ENCODE results near the gene SBF1. TPM values are rescaled to one million over a fixed set of nuclear protein-coding genes. Genes with fewer than 3 reads are reported as not detected.

The SBF1 gene
- total and polyA plus RNA-seq, 4 donors, result 8.3 to 37.6 (median 16.4) TPM

GRCh38 chr22:50485221-50486131, 10.6 kb upstream of the SBF1 start:
- TF ChIP-seq GABPA (IDR thresholded peaks at IDR 0.05 in 1 of 2, conservative IDR thresholded peaks at IDR 0.05 in 1 of 2), result no peak
- peak in 1 of 2 donors; percentile 19 for TF ChIP-seq RXRA (IDR thresholded peaks at IDR 0.05)
- TF ChIP-seq HNF4A (conservative IDR thresholded peaks at IDR 0.05), result peak in 1 of 2 donors; percentile 4
- DNase-seq (ENCODE audit: low spot score), result no peak
- H3K9me3 ChIP-seq (ENCODE audit: control insufficient read depth in 4 of 4, low read length in 3 of 4), result no peaks in the 10 kb centered on the region
- 60% methylated on average over 29 of the region's 29 CpGs for WGBS
- no peaks in the 10 kb centered on the region for H3K36me3 ChIP-seq (ENCODE audit: control insufficient read depth in 4 of 4, insufficient read depth in 3 of 4, low read depth in 1 of 4, low read length in 3 of 4)
- no peak overlapping the region for H3K4me3 ChIP-seq (ENCODE audit: low read depth in 1 of 3, low read length in 3 of 3)
- H3K9ac ChIP-seq (ENCODE audit: low read depth in 1 of 2, low read length in 2 of 2), result no peak overlapping the region
- H3K27ac ChIP-seq (ENCODE audit: low read depth in 1 of 2, low read length in 2 of 2), result no peak overlapping the region
- peaks cover 0 to 27% (median 8%) of the 10 kb centered on the region in 4 donors for H3K4me1 ChIP-seq (ENCODE audit: control insufficient read depth in 4 of 4, insufficient read depth in 4 of 4, low read length in 3 of 4)
- H3K27me3 ChIP-seq (ENCODE audit: control insufficient read depth in 4 of 4, insufficient read depth in 4 of 4, low read length in 3 of 4), result no peaks in the 10 kb centered on the region

GRCh38 chr22:50483977-50484853, 9.4 kb upstream of the SBF1 start:
- H3K36me3 ChIP-seq (ENCODE audit: control insufficient read depth in 4 of 4, insufficient read depth in 3 of 4, low read depth in 1 of 4, low read length in 3 of 4), result no peaks in the 10 kb centered on the region
- WGBS, result 82% methylated on average over 31 of the region's 31 CpGs
- TF ChIP-seq RAD21 (IDR thresholded peaks at IDR 0.05) (no peak), NR2F2 (IDR thresholded peaks at IDR 0.05) (no peak), GABPA (IDR thresholded peaks at IDR 0.05 in 1 of 2, conservative IDR thresholded peaks at IDR 0.05 in 1 of 2) (no peak), SP1 (IDR thresholded peaks at IDR 0.05) (no peak), JUND (IDR thresholded peaks at IDR 0.05) (no peak), FOXA2 (IDR thresholded peaks at IDR 0.05) (no peak)
- peaks cover 0 to 27% (median 8%) of the 10 kb centered on the region in 4 donors for H3K4me1 ChIP-seq (ENCODE audit: control insufficient read depth in 4 of 4, insufficient read depth in 4 of 4, low read length in 3 of 4)
- no peaks in the 10 kb centered on the region for H3K27me3 ChIP-seq (ENCODE audit: control insufficient read depth in 4 of 4, insufficient read depth in 4 of 4, low read length in 3 of 4)
- no peak overlapping the region for H3K27ac ChIP-seq (ENCODE audit: low read depth in 1 of 2, low read length in 2 of 2)
- no peaks in the 10 kb centered on the region for H3K9me3 ChIP-seq (ENCODE audit: control insufficient read depth in 4 of 4, low read length in 3 of 4)
- no peak overlapping the region for H3K9ac ChIP-seq (ENCODE audit: low read depth in 1 of 2, low read length in 2 of 2)
- H3K4me3 ChIP-seq (ENCODE audit: low read depth in 1 of 3, low read length in 3 of 3), result no peak overlapping the region
- DNase-seq (ENCODE audit: low spot score), result no peak

- no peak overlapping the region for H3K9ac ChIP-seq (ENCODE audit: low read depth in 1 of 2, low read length in 2 of 2)
- no peak overlapping the region for H3K4me3 ChIP-seq (ENCODE audit: low read depth in 1 of 3, low read length in 3 of 3)
- 92% methylated on average over 8 of the region's 8 CpGs for WGBS
- DNase-seq (ENCODE audit: low spot score), result no peak
- H3K9me3 ChIP-seq (ENCODE audit: control insufficient read depth in 4 of 4, low read length in 3 of 4), result no peaks in the 10 kb centered on the region
- peaks cover 0 to 27% (median 8%) of the 10 kb centered on the region in 4 donors for H3K4me1 ChIP-seq (ENCODE audit: control insufficient read depth in 4 of 4, insufficient read depth in 4 of 4, low read length in 3 of 4)
- H3K36me3 ChIP-seq (ENCODE audit: control insufficient read depth in 4 of 4, insufficient read depth in 3 of 4, low read depth in 1 of 4, low read length in 3 of 4), result peaks cover 0 to under 1% (median 0%) of the 10 kb centered on the region in 4 donors
- TF ChIP-seq GABPA (IDR thresholded peaks at IDR 0.05 in 1 of 2, conservative IDR thresholded peaks at IDR 0.05 in 1 of 2) (no peak), FOXA1 (IDR thresholded peaks at IDR 0.05) (no peak), ZBTB33 (IDR thresholded peaks at IDR 0.05) (no peak), SP1 (IDR thresholded peaks at IDR 0.05) (no peak), EGR1 (IDR thresholded peaks at IDR 0.05; ENCODE audit: low read depth in 2 of 2) (no peak), HNF4G (IDR thresholded peaks at IDR 0.05) (no peak)
- H3K27me3 ChIP-seq (ENCODE audit: control insufficient read depth in 4 of 4, insufficient read depth in 4 of 4, low read length in 3 of 4), result no peaks in the 10 kb centered on the region
- H3K27ac ChIP-seq (ENCODE audit: low read depth in 1 of 2, low read length in 2 of 2), result no peak overlapping the region
Observed at GRCh38 chr22:50483556-50483955, 8.7 kb upstream of the SBF1 start.
